HG03108 (cell line): ENCODE measurements around the gene CAD.

Experiments used
- ATAC-seq: cut with Tn5 transposase; IDR thresholded peaks from one replicate; pipeline ENCODE4 v1.9.1; 2021; ENCODE audit warnings: moderate library complexity; ENCODE audit not compliant: unreplicated experiment

CAD gene

GRCh38 chr2:27222407-27222806 is 5.2 kb downstream of the CAD start:
- no peak for ATAC-seq

DNA sequence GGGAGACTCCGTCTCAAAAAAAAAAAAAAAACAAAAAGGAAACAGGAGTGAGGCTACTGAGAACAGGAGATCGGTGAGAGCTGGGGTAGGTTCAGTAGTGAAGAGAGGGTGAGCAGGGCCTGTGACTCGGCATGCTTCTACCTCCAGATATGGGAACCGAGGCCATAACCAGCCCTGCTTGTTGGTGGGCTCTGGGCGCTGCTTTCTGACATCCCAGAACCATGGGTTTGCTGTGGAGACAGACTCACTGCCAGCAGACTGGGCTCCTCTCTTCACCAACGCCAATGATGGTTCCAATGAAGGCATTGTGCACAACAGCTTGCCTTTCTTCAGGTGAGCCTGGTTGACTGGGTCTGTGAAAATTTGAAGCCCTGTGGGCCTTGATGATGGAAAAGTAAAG is 6.2 kb downstream of the CAD start:
- ATAC-seq: no peak

DNA sequence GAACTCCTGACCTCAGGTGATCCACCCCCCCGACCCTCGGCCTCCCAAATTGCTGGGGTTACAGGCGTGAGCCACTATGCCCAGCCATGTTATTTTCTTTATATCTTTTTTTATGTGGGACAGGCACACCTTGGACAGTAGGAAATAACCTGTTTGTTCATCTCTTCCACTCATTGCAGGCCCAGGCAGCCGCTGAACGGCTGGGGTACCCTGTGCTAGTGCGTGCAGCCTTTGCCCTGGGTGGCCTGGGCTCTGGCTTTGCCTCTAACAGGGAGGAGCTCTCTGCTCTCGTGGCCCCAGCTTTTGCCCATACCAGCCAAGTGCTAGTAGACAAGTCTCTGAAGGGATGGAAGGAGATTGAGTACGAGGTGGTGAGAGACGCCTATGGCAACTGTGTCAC is 8.4 kb downstream of the CAD start:
- no peak for ATAC-seq

DNA sequence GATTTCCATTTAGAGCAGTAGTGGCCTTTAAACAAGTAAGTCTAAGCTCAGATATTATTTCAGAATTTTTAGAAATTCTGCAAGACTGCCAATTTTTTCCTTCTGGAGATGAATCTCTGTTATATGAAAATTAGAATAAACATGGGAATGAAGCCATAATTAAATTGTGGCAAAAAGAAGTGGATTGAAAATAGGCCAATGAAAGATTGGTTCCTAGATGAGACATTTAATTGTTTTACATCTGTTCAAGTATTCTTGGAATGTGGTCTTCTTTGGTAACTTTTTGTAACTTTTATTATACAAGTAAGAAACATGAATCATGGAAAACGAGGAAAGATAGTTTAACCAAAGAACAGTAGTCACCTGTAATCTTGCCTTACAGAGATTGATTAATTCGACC is 10.3 kb downstream of the CAD start:
- ATAC-seq: no peak

- ATAC-seq: no peak
These were observed 14.8 kb downstream of the CAD start for GRCh38 chr2:27231921-27232320.

DNA sequence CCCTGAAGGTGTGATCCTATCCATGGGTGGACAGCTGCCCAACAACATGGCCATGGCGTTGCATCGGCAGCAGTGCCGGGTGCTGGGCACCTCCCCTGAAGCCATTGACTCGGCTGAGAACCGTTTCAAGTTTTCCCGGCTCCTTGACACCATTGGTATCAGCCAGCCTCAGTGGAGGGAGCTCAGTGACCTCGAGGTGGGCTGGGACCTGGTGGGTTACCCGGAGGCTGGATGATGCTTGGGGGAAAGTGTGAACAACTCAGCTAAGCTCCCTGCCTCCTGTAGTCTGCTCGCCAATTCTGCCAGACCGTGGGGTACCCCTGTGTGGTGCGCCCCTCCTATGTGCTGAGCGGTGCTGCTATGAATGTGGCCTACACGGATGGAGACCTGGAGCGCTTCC is 16.2 kb downstream of the CAD start:
- ATAC-seq: no peak

DNA sequence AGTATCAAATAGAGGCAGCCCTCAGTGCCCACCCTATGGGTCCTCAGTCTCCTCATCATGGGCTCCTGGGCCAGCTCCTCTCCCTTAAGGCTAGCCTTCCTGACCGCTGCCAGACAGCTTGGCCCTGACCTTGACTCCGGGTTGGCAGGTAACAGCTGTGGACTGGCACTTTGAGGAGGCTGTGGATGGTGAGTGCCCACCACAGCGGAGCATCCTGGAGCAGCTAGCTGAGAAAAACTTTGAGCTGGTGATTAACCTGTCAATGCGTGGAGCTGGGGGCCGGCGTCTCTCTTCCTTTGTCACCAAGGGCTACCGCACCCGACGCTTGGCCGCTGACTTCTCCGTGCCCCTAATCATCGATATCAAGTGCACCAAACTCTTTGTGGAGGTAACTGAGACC is 19.0 kb downstream of the CAD start:
- no peak for ATAC-seq

- no peak for ATAC-seq
These were observed 19.5 kb downstream of the CAD start for GRCh38 chr2:27236626-27237025.

DNA sequence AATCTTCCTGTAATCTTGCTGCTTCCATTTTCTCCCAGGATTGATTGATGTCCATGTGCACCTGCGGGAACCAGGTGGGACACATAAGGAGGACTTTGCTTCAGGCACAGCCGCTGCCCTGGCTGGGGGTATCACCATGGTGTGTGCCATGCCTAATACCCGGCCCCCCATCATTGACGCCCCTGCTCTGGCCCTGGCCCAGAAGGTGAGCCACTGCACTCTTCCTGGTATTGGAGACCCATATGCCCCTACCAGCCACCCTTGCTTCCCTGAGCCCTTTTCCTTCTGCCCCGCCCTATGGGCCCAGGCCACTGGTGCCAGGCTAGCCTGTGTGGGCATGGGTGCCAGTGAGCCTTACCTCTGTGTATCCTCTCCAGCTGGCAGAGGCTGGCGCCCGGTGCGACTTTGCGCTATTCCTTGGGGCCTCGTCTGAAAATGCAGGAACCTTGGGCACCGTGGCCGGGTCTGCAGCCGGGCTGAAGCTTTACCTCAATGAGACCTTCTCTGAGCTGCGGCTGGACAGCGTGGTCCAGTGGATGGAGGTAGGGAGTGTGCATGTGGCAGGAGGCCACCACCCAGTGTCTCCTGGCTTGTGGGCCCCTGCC is 20.3 kb downstream of the CAD start:
- no peak for ATAC-seq

DNA sequence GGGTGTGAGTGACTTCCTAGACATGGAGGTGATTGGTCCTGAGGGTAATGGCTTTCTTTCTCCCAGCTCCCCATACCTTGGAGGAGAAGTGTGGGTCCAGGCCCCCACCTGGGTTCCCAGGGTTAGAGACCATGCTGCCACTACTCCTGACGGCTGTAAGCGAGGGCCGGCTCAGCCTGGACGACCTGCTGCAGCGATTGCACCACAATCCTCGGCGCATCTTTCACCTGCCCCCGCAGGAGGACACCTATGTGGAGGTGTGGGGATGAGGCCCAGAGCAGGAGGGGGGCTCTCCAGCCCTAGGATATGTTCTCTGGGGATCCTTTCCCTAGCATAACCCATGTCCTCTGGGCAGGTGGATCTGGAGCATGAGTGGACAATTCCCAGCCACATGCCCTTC is 21.8 kb downstream of the CAD start:
- ATAC-seq: no peak

GRCh38 chr2:27240406-27240805 is 23.2 kb downstream of the CAD start:
- ATAC-seq: no peak

- no peak for ATAC-seq
These were observed 24.8 kb downstream of the CAD start for GRCh38 chr2:27241761-27242613.

GRCh38 chr2:27242614-27242951 is 25.4 kb downstream of the CAD start:
- ATAC-seq: no peak

GRCh38 chr2:27243391-27244130 is 26.4 kb downstream of the CAD start:
- no peak for ATAC-seq

DNA sequence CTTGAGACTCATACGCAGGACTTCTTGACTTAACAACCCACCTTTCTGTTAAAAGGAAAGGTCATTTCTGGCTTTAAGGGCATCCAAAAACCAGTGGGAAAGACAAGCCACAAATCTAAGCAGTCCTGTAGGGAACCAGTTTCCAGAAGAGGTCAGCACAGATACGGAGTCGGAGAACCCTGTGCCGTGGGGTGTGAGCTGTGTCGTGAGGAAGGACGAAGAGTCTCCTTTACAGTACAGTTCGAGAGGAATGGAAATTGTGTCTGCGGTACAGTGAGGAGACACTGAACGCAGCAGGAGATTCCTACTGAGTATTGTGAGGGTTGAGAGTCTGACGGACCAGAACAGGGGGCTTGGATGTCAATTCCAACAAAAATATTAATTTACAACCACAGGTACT is 27.9 kb downstream of the CAD start:
- ATAC-seq: no peak

GRCh38 chr2:27245626-27246025 is 28.5 kb downstream of the CAD start:
- no peak for ATAC-seq

DNA sequence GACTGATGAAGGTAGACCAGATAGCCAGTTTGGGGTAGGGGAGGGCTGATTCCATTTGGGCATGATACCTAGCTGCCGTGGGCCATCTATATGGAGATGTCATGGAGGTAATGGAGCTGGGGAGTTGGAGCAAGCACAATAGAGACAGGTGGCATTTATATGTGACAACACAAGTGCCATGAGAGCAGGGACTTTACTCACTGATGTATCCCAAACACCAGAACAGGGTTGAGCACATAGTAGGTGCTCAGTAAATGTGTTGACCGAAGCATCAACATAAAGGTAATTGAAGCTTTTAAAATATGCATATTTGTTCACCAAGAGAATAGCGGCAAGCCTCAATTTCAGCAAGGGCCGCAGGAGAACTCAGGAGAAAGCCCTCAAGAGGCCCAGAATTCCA is 30.7 kb downstream of the CAD start:
- ATAC-seq: no peak

DNA sequence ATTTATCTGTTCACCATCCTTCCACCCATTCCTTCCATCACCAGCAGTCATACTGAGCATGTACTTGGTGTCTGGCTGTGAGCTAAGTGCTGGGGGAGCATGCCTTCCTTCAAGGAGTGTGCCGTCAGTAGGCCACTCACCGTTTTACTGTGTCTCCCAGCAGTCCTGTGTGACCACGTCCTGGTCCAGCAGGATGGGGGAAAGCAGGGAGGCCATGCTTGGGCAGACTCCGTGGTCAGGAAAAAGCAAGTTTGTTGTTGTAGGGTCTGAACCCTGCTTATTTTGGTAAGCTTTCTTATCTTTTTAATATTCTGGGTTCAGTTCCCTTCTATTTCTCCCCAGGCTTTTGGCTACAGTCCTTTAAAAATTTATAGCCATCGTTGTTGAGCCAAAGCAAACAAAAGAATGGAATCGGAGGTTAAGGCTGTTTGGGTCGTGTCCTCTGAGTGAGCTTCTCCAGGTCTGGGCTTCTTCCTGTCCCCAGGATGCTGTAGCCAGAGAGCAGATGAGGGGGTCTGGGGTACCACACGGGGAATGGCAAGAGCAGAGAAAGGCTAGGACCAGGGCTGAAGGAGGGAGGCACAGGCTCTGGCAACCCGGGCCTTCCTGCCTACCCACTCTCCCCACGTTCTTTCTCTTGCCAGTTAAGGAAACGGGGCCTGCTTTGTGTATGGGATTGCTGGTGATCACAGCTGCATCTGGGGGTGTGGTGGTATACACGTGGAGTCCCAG is 32.2 kb downstream of the CAD start:
- ATAC-seq: no peak

DNA sequence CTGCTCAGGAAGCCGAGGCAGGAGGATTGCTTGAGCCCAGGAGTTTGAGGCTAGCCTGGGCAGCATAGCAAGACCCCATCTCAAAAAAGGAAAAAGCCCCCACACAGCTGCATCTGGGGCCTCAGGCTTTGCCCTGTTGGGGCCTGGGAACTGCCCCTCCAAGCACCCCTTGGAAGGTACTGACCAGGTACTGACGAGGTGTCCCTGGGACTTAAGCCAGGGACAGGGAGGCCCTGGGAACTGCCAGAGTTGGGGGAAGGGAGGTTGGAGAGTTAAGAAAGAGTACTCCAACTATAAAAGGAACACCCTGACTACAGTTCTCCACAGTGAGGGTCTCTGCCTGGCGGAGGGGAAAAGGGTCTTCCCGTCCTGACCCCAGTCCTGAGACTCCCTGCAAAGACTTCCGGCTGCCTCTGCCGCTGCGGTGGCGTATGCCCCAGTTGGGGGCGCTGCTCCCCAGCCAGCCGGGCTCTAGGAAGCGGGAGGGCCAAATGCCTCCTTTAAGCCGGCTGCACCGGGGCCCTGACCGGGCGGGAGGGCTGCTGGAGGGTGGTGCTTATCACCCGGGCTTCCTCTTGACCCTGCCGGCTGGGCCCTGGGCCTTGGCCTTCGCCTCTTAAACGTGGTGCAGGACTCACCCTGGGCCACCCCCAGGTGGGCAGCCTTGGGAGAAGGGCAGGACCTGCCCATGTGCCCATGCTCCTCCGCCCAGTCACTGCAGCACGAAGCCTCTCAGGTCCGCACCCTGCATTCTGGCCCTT is 32.9 kb downstream of the CAD start:
- ATAC-seq: no peak

DNA sequence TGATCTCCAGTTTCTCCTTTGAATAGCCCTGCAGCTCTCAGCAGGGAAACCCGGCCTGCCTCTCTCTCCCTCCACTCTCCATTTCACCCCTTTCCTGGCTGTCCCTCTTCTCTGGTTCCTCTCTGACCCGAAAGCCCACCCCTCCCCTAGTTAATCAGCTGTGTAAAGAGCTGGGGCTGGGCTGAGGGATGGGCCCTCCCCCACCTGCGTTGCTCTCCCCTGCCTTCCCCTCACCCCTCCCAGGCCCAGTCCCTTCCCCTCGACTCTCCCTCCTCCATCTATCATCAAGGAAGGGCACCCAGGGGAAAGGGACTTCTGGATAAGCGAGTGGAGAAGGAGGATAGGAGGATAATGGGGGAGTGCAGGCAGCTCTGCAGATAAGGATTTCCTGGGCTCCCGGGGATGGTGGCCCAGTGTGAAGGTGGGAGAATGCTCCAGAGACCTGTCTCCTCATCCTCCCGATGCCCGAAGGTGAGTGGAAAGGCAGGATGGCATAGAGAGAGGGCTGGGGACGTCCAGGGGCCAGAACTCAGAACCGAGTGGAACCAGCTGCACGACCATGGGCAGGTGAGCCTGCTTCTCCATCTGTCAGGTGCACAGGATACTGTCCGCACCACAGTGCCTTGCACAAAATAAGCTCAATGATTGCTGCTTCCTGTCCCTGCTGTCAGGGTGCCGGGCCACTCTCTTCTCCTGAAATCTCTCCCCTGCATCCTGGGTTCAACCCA is 33.6 kb downstream of the CAD start:
- no peak for ATAC-seq
